ENCODE measurements around the gene HCN2.

DNA sequence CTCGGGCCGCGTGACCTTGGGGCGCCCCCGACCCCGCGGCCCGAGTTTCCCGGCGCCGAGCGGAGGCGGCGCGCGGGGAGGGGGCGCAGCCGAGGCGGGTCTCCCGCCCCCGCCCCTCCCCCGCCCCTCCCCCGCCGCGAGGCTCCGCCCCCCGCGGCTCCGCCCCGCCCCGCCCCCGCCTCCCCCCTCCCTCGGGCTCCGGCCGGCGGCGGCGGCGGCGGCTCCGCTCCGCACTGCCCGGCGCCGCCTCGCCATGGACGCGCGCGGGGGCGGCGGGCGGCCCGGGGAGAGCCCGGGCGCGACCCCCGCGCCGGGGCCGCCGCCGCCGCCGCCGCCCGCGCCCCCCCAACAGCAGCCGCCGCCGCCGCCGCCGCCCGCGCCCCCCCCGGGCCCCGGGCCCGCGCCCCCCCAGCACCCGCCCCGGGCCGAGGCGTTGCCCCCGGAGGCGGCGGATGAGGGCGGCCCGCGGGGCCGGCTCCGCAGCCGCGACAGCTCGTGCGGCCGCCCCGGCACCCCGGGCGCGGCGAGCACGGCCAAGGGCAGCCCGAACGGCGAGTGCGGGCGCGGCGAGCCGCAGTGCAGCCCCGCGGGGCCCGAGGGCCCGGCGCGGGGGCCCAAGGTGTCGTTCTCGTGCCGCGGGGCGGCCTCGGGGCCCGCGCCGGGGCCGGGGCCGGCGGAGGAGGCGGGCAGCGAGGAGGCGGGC, at the start of gene HCN2:
- TF ChIP-seq, protein P1, sequence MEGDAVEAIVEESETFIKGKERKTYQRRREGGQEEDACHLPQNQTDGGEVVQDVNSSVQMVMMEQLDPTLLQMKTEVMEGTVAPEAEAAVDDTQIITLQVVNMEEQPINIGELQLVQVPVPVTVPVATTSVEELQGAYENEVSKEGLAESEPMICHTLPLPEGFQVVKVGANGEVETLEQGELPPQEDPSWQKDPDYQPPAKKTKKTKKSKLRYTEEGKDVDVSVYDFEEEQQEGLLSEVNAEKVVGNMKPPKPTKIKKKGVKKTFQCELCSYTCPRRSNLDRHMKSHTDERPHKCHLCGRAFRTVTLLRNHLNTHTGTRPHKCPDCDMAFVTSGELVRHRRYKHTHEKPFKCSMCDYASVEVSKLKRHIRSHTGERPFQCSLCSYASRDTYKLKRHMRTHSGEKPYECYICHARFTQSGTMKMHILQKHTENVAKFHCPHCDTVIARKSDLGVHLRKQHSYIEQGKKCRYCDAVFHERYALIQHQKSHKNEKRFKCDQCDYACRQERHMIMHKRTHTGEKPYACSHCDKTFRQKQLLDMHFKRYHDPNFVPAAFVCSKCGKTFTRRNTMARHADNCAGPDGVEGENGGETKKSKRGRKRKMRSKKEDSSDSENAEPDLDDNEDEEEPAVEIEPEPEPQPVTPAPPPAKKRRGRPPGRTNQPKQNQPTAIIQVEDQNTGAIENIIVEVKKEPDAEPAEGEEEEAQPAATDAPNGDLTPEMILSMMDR (IDR thresholded peaks at IDR 0.05): no peak
- TF ChIP-seq POLR2A (IDR thresholded peaks at IDR 0.05): no peak
